Endothelial cell of umbilical vein (primary cell): Measurements from ENCODE around the gene FILIP1. TPM values are rescaled to one million over a fixed set of nuclear protein-coding genes. Genes with fewer than 3 reads are reported as not detected.

ENCODE experiments used
- BruUV-seq: library from RNA; stranded (reverse); fragments of 400-500 nt; replicated peaks from 2 replicates; lab custom pipeline; 2021; lab: Mats Ljungman, UMichigan
- CTCF ChIA-PET: fragments of 300-600, 350-600 bp; sonication (Branson Sonifier 250); formaldehyde crosslinking; loops from one replicate; lab custom pipeline; 2021; ENCODE audit warnings: antibody characterized with exemption, inconsistent platforms; lab: Charles Lee
- POLR2A ChIA-PET: fragments of 300-600, 350-600 bp; sonication (Branson Sonifier 250); formaldehyde crosslinking; loops from one replicate; lab custom pipeline; 2021; ENCODE audit warnings: antibody characterized with exemption, inconsistent platforms; lab: Charles Lee
- DNase-seq: peaks from one replicate; pipeline ENCODE4 v3.0.0-alpha.2; 2011; ENCODE audit warnings: low read depth, low spot score
- FAIRE-seq: peaks from 2 replicates; lab custom pipeline; 2011; peaks lifted over from hg19 to GRCh38; lab: Jason Lieb, UNC
- H2AFZ ChIP-seq: 2 replicates; pipeline ENCODE4 v1.6.0; 2012; ENCODE audit warnings: low read depth, low read length, control low read depth, inconsistent platforms
- H3K27ac ChIP-seq: 2 replicates; pipeline ENCODE4 v1.5.1; 2011; ENCODE audit warnings: low read depth, mild to moderate bottlenecking, control low read depth, low read length, moderate library complexity; ENCODE audit not compliant: insufficient read depth
- H3K27me3 ChIP-seq, 2 experiments: 2 replicates each; pipeline versions ENCODE4 v1.6.0 to v1.6.1; 2011; ENCODE audit warnings: low read length in 2 of 2, mixed read lengths in 1 of 2; ENCODE audit not compliant: control insufficient read depth in 2 of 2, insufficient read depth in 2 of 2
- H3K36me3 ChIP-seq, 2 experiments: 2 replicates in 1 of 2; 3 replicates in 1 of 2; pipeline ENCODE4 v1.5.1; 2011; ENCODE audit warnings: low read length in 2 of 2, mild to moderate bottlenecking in 1 of 2, moderate library complexity in 1 of 2; ENCODE audit not compliant: control insufficient read depth in 2 of 2, insufficient read depth in 2 of 2; ENCODE audit errors: extremely low read depth in 1 of 2
- H3K4me1 ChIP-seq: 3 replicates; pipeline ENCODE4 v1.5.1; 2011; ENCODE audit warnings: mild to moderate bottlenecking, low read length; ENCODE audit not compliant: control insufficient read depth, insufficient read depth; ENCODE audit errors: extremely low read depth
- H3K4me2 ChIP-seq: 2 replicates; pipeline ENCODE4 v1.6.1; 2011; ENCODE audit warnings: low read length, control low read depth, mixed read lengths; ENCODE audit not compliant: insufficient read depth
- H3K4me3 ChIP-seq, 3 experiments: fragments of 200-600 bp in 1 of 3; sonication (generic), shearing (Covaris generic) in 1 of 3; replicated peaks in 1 of 3; 2 replicates each; pipeline ENCODE4 v1.5.1; 2011 to 2016; ENCODE audit warnings: control low read depth in 3 of 3, low read length in 3 of 3, mild to moderate bottlenecking in 2 of 3, inconsistent platforms in 1 of 3, low read depth in 1 of 3, moderate library complexity in 1 of 3; ENCODE audit not compliant: insufficient read depth in 1 of 3
- H3K79me2 ChIP-seq: 2 replicates; pipeline ENCODE4 v1.6.0; 2012; ENCODE audit warnings: low read length, inconsistent platforms; ENCODE audit not compliant: control insufficient read depth, insufficient read depth
- H3K9ac ChIP-seq: replicated peaks from 2 replicates; pipeline ENCODE3; 2011; ENCODE audit warnings: low read length, control low read depth; ENCODE audit not compliant: insufficient read depth; ENCODE audit errors: extremely low read depth
- H3K9me1 ChIP-seq: replicated peaks from 3 replicates; pipeline ENCODE4 v1.6.0; 2011; ENCODE audit warnings: mild to moderate bottlenecking, low read length; ENCODE audit not compliant: control insufficient read depth, insufficient read depth; ENCODE audit errors: extremely low read depth
- H3K9me3 ChIP-seq: replicated peaks from 2 replicates; pipeline ENCODE4 v1.5.1; 2012; ENCODE audit warnings: low read length, inconsistent platforms; ENCODE audit not compliant: control insufficient read depth, insufficient read depth
- H4K20me1 ChIP-seq: replicated peaks from 2 replicates; pipeline ENCODE3; 2011; ENCODE audit warnings: mild to moderate bottlenecking, low read length; ENCODE audit not compliant: control insufficient read depth, insufficient read depth; ENCODE audit errors: extremely low read depth
- CTCF ChIP-seq, 2 donors: IDR thresholded peaks; 1 replicate in 1 of 2; 2 replicates in 1 of 2; pipeline ENCODE4 v1.5.1; 2011; ENCODE audit warnings: low read length in 2 of 2, mild to moderate bottlenecking in 2 of 2, moderate library complexity in 2 of 2, control low read depth in 1 of 2, inconsistent platforms in 1 of 2, low read depth in 1 of 2; ENCODE audit not compliant: insufficient read depth in 1 of 2; ENCODE audit errors: extremely low read depth in 1 of 2
- EZH2 ChIP-seq: IDR thresholded peaks from 2 replicates; pipeline ENCODE4 v1.6.1; 2012; ENCODE audit warnings: borderline replicate concordance, low read depth, mild to moderate bottlenecking, moderate library complexity, low read length, inconsistent platforms; ENCODE audit not compliant: severe bottlenecking
- FOS ChIP-seq: IDR thresholded peaks from 2 replicates; pipeline ENCODE4 v1.6.1; 2011; ENCODE audit warnings: mild to moderate bottlenecking, low read length, moderate library complexity, borderline replicate concordance; ENCODE audit not compliant: insufficient read depth
- GATA2 ChIP-seq: IDR thresholded peaks from 2 replicates; pipeline ENCODE4 v1.7.0; 2011; ENCODE audit warnings: low read depth, mild to moderate bottlenecking, moderate library complexity, mixed read lengths, low read length; ENCODE audit not compliant: insufficient read length, insufficient read depth
- JUN ChIP-seq: IDR thresholded peaks from 2 replicates; pipeline ENCODE4 v1.6.1; 2011; ENCODE audit warnings: borderline replicate concordance, low read depth; ENCODE audit not compliant: insufficient read length, insufficient read depth
- MYC ChIP-seq: IDR thresholded peaks from one replicate; pipeline ENCODE4 v1.6.1; 2011; ENCODE audit warnings: mild to moderate bottlenecking, low read depth, low read length
- POLR2A ChIP-seq: IDR thresholded peaks from 2 replicates; pipeline ENCODE4 v1.6.1; 2012; ENCODE audit warnings: low read depth, mild to moderate bottlenecking, control low read depth, low read length
- POLR2AphosphoS5 ChIP-seq: IDR thresholded peaks from 2 replicates; pipeline ENCODE4 v1.6.1; 2012; ENCODE audit warnings: low read depth, mild to moderate bottlenecking, control low read depth, low read length, moderate library complexity; ENCODE audit not compliant: insufficient read depth
- dilution Hi-C: fragments of 300-500 bp; cut with MboI; formaldehyde crosslinking; loops from one replicate; pipeline ENCODE4 v1.15.0; 2019; ENCODE audit warnings: low sequenced_read_pairs; ENCODE audit not compliant: extremely low pct_ligation_motif_present
- intact Hi-C: fragments of 100-400 bp; cut with micrococcal nuclease; formaldehyde crosslinking; loops from one replicate; pipeline ENCODE4 v1.10.0; 2022
- polyA plus RNA-seq, 4 experiments: library from polyadenylated mRNA; depleted of rRNA in 3 of 4; stranded (reverse) in 3 of 4; unstranded in 1 of 4; fragments of >200 nt; gene quantifications; 2 replicates each; pipeline versions ENCODE4 v1.2.1 to v1.2.3, GENCODE V29; 2011 to 2012; ENCODE audit warnings: missing spikeins in 1 of 4
- total RNA-seq: library from RNA; stranded (reverse); gene quantifications from 2 replicates; pipeline ENCODE4 v1.2.3, GENCODE V29; 2021
- TF ChIP-seq, protein P1 (sequence below): IDR thresholded peaks from 2 replicates; pipeline ENCODE4 v1.6.1; 2011; ENCODE audit not compliant: insufficient read depth, insufficient read length

Gene FILIP1
- total and polyA plus RNA-seq, 2 donors (not counting 3 experiments of a cell fraction or from before 2014, with no cell fraction given) = 2.8 to 13.7 TPM

GRCh38 chr6:75317503-75318206 lies 175.9 kb downstream of the FILIP1 start:
- Histone ChIP-seq H3K4me1 (peaks cover 10% of the 10 kb centered on the region), H3K9me1 (no peaks in the 10 kb centered on the region), H3K27me3 (peaks cover 0 to 11% of the 10 kb centered on the region in 2 experiments), H3K27ac (peak overlapping the region; percentile 13), H3K9me3 (no peaks in the 10 kb centered on the region), H3K9ac (no peak overlapping the region), H3K36me3 (no peaks in the 10 kb centered on the region), H3K79me2 (no peaks in the 10 kb centered on the region), H2AFZ (peak overlapping the region; percentile 78), H3K4me3 (no peak overlapping the region), H3K4me2 (peak overlapping the region; percentile 21), H4K20me1 (no peaks in the 10 kb centered on the region)
- FAIRE-seq = peak; percentile 84
- TF ChIP-seq GATA2 (no peak), MYC (no peak), CTCF (IDR thresholded peaks at IDR 0.05; ENCODE audit: extremely low read depth in 1 of 2, insufficient read depth in 1 of 2, low read depth in 1 of 2, low read length in 2 of 2) (no peak), JUN (no peak), FOS (no peak), POLR2AphosphoS5 (no peak), POLR2A (no peak), EZH2 (no peak)
- TF ChIP-seq, protein P1, sequence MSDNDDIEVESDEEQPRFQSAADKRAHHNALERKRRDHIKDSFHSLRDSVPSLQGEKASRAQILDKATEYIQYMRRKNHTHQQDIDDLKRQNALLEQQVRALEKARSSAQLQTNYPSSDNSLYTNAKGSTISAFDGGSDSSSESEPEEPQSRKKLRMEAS = no peak
- dilution Hi-C loops = loop anchor here (25.0 kb wide), 1 partner anchor 220 kb away; no protein-coding TSS in a partner anchor
- BruUV-seq = no TSS peak
- intact Hi-C loops = no loop called here
- CTCF ChIA-PET = interaction anchor here (0.6 to 2.0 kb wide), 11 partner anchors 9 to 207 kb away, joined by 3 to 9 read pairs (median 3); no protein-coding TSS in a partner anchor
- POLR2A ChIA-PET = no interaction called here
- peak; percentile 71 for DNase-seq
